H1 (cell line): ENCODE measurements around the gene TBCD. TPM values are rescaled to one million over a fixed set of nuclear protein-coding genes. Genes with fewer than 3 reads are reported as not detected.

Source experiments
- BRCA1 ChIP-seq: IDR thresholded peaks from 2 replicates; pipeline ENCODE4 v1.6.1; 2012; ENCODE audit warnings: low read depth, low read length, improper control_type of control experiment
- CHD7 ChIP-seq: fragments of 300-600 bp; sonication (generic); IDR thresholded peaks from 2 replicates; pipeline ENCODE4 v1.7.1; 2012; ENCODE audit warnings: low read length, moderate library complexity, mild to moderate bottlenecking, inconsistent platforms; ENCODE audit not compliant: insufficient replicate concordance
- NANOG ChIP-seq: IDR thresholded peaks from 2 replicates; pipeline ENCODE4 v1.6.1; 2011; ENCODE audit warnings: low read length, low read depth, mild to moderate bottlenecking, inconsistent platforms; ENCODE audit not compliant: insufficient read depth, poor library complexity, severe bottlenecking
- POLR2A ChIP-seq, 2 experiments: IDR thresholded peaks; 1 replicate in 1 of 2; 2 replicates in 1 of 2; pipeline ENCODE4 v1.6.1; 2011; ENCODE audit warnings: low read depth in 2 of 2, low read length in 2 of 2, mild to moderate bottlenecking in 2 of 2; ENCODE audit errors: control extremely low read depth in 1 of 2
- RNF2 ChIP-seq: fragments of 200-900, 300-1000 bp; sonication (generic); IDR thresholded peaks from 2 replicates; pipeline ENCODE4 v1.7.1; 2016; ENCODE audit warnings: borderline replicate concordance, low read depth, mild to moderate bottlenecking, antibody characterized with exemption, low read length; ENCODE audit not compliant: poor library complexity, severe bottlenecking; ENCODE audit errors: missing control alignments
- TAF1 ChIP-seq: IDR thresholded peaks from 2 replicates; pipeline ENCODE4 v1.6.1; 2011; ENCODE audit warnings: mild to moderate bottlenecking, low read depth, low read length
- polyA plus RNA-seq, 7 experiments: library from polyadenylated mRNA; depleted of rRNA in 3 of 7; stranded (reverse) in 5 of 7; unstranded in 2 of 7; fragments of >200 nt in 5 of 7; fragments of 200-250 nt in 2 of 7; gene quantifications; 1 replicate in 5 of 7; 2 replicates in 1 of 7; 4 replicates in 1 of 7; pipeline versions ENCODE4 v1.2.1 to v1.2.3, GENCODE V29; 2011 to 2013; ENCODE audit warnings: missing spikeins in 2 of 7, mixed read lengths in 2 of 7
- total RNA-seq: library from RNA; stranded (reverse); fragmentation: NEBNext Ultra II Directional; extraction: Animal tissue kit (Norgen Biotek cat#: 25700); gene quantifications from 2 replicates; pipeline ENCODE4 v1.2.1, GENCODE V29; 2021

Gene TBCD
- total and polyA plus RNA-seq, 2 of the 8 experiments (the other 6 are each of a cell fraction or from before 2014, with no cell fraction given), result 118 to 162 TPM

- TF ChIP-seq CHD7 (no peak), TAF1 (no peak), RNF2 (no peak), BRCA1 (no peak), NANOG (no peak), POLR2A (IDR thresholded peaks at IDR 0.05; ENCODE audit: control extremely low read depth in 1 of 2, low read depth in 2 of 2, low read length in 2 of 2) (no peak)
Measured at GRCh38 chr17:82806645-82807044, 54.8 kb downstream of the TBCD start (continued).
